Peyer's patch (tissue), 4 donors: Measurements from ENCODE around the gene ANKS1A.

Source experiments
- CTCF ChIP-seq, 6 experiments: fragments of 450-650 bp in 4 of 6; fragments of 200-600 bp in 2 of 6; sonication (generic) in 1 of 6; IDR thresholded peaks; one replicate each; pipeline ENCODE4 v1.5.1; 2017 to 2019; ENCODE audit warnings: antibody characterized with exemption in 6 of 6, mild to moderate bottlenecking in 3 of 6, moderate library complexity in 1 of 6
- POLR2A ChIP-seq, 2 donors: fragments of 450-650 bp; IDR thresholded peaks; one replicate each; pipeline ENCODE4 v1.5.1; 2017; ENCODE audit warnings: antibody characterized with exemption in 2 of 2, mild to moderate bottlenecking in 2 of 2, moderate library complexity in 2 of 2

DNA sequence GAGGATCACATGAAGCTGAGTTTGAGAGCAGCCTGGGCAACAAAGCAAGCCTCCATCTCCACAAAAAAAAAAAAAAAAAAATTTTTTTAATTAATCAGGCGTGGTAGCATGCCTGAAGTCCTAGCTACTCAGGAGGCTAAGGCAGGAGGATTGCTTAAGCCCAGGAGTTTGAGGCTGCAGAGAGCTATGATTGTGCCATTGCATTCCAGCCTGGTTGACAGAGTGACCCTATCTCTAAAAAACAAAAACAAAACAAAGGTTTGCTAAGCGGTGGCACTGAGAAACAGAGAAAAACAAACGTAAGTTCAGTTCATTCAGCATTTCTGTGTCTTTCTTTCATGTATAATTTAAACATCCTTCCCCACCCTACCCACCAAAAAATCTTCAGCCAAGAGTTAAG is 78.4 kb downstream of the ANKS1A start:
- TF ChIP-seq CTCF (IDR thresholded peaks at IDR 0.05) (no peak), POLR2A (IDR thresholded peaks at IDR 0.05) (no peak)
